MV-4-11 (cell line): Measurements from ENCODE around the gene CTSZ.
"Not testable (repeated sequence)": the region's sequence is repeated elsewhere in the genome, so short reads cannot be mapped to it uniquely, and the experiment has no call there.

Source experiments
- DNase-seq: peaks from one replicate; lab custom pipeline; 2025; lab: John Stamatoyannopoulos, UW

The CTSZ gene

GRCh38 chr20:58978351-58979190 lies 28.5 kb downstream of the CTSZ start:
- DNase-seq, result no peak

DNA sequence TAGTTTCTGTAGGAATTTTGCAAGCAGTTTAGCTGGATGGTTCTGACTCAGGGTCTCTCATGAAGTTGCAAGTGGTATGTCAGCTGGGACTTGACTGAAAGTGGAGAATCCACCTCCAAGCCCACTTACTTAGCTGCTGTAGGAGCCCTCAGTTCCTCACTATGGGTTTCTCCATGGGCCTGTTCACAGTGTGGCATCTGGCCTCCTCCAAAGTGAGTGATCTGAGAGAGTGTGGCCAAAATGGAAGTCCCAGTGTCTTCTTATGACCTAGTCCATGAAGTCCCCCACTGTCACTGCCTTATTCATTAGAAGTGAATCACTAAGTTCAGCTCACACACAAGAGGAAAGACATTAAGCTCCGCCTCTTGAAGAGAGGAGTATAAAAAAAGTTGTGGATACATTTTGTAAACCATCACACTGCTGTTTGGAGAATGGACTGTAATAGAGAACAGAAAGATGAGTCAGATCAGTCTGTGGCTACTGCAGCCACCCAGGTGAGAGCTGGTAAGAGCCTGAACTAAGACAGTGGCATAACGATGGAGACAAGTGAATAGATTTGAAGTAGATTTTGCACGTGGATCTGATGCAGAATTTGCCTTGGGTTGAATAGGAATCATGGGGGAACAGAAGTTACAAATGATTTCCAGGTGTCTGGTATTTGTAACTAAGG lies 30.9 kb downstream of the CTSZ start:
- DNase-seq, result no peak

GRCh38 chr20:58975353-58975752 lies 31.7 kb downstream of the CTSZ start:
- no peak for DNase-seq

DNA sequence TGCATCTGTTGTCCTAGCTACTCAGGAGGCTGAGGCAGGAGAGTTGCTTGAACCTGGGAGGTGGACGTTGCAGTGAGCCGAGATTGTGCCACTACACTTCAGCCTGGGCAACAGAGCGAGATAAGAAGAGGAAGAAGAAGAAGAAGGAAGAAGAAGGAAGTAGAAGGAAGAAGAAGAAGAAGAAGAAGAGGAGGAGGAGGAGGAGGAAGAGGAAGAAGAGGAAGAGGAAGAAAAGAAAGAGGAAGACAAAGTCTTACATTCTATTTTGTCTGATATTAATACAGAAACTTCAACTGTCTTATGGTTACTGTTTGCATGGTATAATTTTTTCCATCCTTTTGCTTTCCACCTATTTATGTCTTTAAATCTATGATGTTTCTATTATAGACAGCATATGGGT lies 33.2 kb downstream of the CTSZ start:
- peak; percentile 38 for DNase-seq

- DNase-seq, result no peak
These were observed 33.9 kb downstream of the CTSZ start for GRCh38 chr20:58973179-58973578.

DNA sequence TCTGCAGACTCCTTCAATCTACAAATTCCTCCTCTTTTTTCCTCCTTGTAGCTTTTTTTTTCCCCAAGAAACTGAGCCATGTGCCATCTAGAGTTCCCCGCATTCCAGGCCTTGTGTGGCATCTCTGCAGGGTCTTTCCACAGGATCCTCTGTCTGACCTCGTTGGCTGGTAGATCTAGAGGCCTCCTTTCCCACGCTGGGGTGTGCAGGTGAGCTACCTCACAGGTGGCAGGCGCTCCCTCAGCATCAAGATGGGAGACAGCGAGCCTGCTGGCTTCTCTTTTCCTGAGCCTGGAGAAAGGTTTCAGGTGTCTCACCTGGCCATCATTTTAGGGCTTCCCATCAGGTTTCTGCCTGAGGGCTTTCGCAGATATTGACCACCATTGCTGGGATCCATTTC lies 35.6 kb downstream of the CTSZ start:
- no peak for DNase-seq

- no peak for DNase-seq
These were observed 36.9 kb downstream of the CTSZ start for GRCh38 chr20:58970146-58970545.

DNA sequence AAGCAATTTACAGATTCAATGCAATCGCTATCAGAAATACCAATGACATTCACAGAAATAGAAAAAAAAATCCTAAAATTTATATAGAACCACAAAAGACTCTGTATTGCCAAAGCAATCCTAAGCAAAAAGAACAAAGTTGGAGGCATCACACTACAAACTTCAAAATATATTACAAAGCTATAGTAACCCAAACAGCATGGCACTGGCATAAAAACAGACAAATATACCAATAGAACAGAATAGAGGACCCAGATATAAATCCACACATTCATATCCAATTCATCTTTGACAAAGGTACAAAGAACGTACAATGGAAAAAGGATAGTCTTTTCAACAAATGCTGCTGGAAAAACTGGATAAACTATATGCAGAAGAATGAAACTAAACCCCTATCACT lies 37.6 kb downstream of the CTSZ start:
- DNase-seq, result no peak

DNA sequence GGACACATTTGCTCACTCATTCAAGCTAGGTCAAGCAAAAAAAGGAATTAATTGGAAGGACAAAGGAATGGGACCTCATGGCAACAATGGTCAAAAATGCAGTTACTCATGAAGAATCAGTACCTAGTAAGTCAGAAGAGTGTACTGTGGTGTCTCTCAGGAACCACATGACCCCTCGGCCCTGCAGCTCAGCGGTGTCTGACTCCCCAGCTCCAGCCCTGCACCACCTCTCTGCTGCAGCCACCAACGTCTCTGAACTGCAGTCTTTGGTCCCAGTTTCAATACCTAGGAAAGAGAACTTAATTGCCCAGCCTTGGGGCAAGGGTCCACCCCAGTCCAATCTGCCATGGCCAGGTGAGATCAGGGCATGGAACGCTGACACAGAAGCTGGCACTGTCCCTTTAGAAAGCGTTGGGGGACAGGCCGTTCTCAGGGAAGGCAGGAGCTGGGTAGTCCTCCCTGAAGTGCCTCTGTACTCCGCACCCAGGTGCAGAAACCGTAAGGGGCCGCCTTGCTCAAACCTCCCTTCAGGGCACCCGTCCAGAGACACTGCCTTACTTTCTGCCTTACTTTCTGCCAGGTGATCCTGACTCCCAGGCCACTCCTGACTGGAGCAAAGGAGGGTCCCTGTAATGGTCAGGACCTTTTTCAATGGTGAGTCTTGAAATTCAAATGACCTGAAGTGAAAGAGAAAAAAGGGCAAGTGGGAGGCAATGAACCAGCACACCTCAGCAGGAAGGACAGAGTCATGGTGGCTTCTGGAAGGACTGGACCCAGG lies 39.2 kb downstream of the CTSZ start:
- no peak for DNase-seq

DNA sequence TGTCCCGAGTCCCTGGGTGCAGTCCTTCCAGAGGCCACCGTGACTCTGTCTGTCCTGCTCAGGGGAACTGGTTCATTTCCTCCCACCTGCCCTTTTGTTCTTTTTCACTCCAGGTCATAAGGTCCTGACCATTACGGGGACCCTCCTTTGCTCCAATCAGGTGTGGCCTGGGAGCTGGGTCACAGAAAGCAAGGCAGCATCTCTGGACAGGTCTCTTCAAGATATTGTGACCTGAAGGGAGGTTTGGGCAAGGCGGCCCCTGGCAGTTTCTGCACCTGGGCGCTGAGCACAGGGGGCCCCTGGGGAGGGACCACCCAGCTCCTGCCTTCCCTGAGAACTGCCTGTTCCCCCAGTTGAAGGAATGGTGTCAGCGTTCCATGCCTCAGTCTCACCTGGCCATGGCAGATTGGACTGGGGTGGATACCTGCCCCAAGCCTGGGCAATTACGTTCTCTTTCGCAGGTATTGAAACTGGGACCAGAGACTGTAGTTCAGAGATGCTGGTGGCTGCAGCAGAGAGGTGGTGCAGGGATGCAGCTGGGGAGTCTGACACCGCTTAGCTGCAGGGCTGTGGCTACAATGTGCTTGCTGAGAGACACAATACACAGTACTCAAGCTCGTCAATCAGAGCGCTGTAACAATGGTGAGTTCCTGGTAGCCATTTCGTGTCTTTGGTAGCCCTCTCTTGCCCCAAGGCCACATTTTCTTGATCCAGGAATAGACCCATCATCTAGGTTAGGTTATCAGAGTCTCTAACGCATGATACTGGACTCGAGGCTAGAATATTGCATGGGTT lies 41.6 kb downstream of the CTSZ start:
- no peak for DNase-seq

GRCh38 chr20:58963922-58964321 lies 43.1 kb downstream of the CTSZ start:
- peak; percentile 36 for DNase-seq

- DNase-seq, result no peak
These were observed 43.9 kb downstream of the CTSZ start for GRCh38 chr20:58963060-58963584.

- no peak for DNase-seq
These were observed 47.4 kb downstream of the CTSZ start for GRCh38 chr20:58959652-58960051.

- DNase-seq, result no peak
These were observed 51.0 kb downstream of the CTSZ start for GRCh38 chr20:58956078-58956477.

GRCh38 chr20:58953050-58953449 lies 54.0 kb downstream of the CTSZ start:
- no peak for DNase-seq

GRCh38 chr20:58950603-58951002 lies 56.5 kb downstream of the CTSZ start:
- no peak for DNase-seq

DNA sequence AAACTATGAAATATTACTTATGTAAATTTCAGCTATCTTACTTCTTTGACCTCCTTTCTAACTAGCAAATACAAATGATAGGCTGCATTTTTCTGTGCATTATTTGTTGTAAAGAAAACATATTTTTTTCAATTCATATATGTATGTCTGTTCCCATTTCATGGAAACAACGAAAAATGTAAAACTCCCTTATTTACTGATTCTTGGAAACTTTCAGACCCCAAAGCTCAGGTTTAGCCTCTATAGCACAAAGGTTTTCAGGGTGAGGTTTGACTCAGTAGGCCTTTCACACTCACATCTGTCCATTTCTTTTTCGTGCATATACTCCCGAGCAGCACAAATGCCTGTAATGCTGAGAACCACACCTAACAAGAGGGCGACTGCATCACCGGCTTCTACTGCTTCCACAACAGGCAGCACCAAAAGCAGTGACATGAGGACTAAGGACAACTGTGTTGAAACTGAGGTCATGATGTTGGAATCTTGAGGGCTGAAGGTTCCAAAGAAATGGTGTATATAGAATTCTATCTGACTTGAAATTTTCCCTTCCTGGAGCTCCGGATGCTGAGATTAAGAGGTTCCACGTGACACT lies 59.2 kb downstream of the CTSZ start:
- not testable (repeated sequence) for DNase-seq

DNA sequence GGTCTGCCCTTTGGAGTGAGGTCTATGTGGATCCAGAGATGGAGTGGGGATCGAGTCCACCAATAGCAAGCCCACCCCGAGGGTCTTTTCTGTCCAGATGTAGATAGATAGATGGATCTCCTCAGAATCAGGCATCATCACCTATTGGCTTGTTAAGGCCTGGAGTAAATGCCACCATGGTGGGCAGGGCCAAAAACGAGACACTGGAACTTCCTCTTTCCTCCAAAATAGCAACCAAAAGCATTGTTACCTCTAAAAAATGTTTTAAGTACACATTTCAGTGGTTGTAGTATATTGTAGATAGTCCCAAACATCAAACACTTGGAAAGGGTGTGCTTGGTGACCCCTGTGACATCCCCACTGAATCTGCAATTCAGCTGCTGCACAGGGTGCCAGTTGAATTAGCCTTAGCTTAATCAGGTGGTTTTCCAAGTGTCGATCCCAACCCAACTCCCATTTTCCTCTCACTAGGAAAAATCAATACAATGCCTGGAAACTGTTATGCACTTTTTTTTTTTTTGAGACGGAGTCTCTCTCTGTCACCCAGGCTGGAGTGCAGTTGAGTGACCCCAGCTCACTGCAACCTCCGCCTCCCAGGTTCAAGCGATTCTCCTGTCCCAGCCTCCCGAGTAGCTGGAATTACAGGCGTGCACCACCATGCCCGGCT lies 61.0 kb downstream of the CTSZ start:
- peak; percentile 63 for DNase-seq
